Bronchial smooth muscle cell (primary cell): ENCODE data around the gene DSG4. TPM values are rescaled to one million over a fixed set of nuclear protein-coding genes. Genes with fewer than 3 reads are reported as not detected.

Experiments used
- total RNA-seq: library from RNA; depleted of rRNA; stranded (reverse); fragments of >200 nt; gene quantifications from 2 replicates; pipeline ENCODE4 v1.2.1, GENCODE V29; 2014

The DSG4 gene
- not detected in 2 replicates for total RNA-seq

DNA sequence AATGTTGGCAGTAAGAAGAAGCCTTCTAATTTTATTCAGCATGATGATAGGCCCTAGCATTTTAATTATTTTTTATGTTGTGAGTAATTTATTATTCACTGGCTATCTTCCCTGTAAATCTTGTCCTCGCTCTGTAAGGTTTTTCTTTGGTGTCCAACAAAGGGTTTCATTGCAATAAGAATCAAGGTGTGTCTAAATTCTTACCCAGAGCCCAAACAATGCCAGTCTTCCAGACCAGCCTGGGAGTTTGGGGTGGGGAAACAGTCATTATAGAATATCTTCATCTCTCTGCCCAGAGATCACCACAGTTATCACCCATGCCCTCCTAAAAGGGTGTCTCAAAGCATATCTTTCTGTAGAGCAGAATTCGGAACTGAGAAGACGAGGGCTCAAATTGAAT is at the start of gene DSG4:
DSG4 (plus strand) TSS at position 301 of the 400 bp plus-strand sequence. CDS start 135 bp downstream, outside the sequence.

GRCh38 chr18:31447530-31448191 is 71.1 kb downstream of the DSG4 start, which contains the start of gene DSG3:
TSS of gene DSG3 (plus strand) at chr18:31447741. CDS start at chr18:31447878, 137 bp downstream.

Other genes with a start within 250 kb of the DSG4 start
- gene DSC1, start 213.9 kb upstream of the DSG4 start, total RNA-seq = not detected in 2 replicates
- not detected in 2 replicates for gene DSG1, start 58.6 kb upstream of the DSG4 start, total RNA-seq
- gene DSG3, start 71.0 kb downstream of the DSG4 start, total RNA-seq = 0.16 and 0.26 TPM in 2 replicates
- gene DSG2, start 121.4 kb downstream of the DSG4 start, total RNA-seq = 0.17 and 2.2 TPM in 2 replicates
- not detected in 2 replicates for gene TTR, start 215.1 kb downstream of the DSG4 start, total RNA-seq